AG09309 (cell line): ENCODE measurements around the gene AP2B1.

Experiments used
- DNase-seq: peaks from one replicate; pipeline ENCODE4 v3.0.0-alpha.2; 2010; ENCODE audit warnings: low read depth
- H3K4me3 ChIP-seq: 2 replicates; pipeline ENCODE4 v1.5.1; 2011; ENCODE audit warnings: mild to moderate bottlenecking, low read depth, low read length, moderate library complexity; ENCODE audit not compliant: control insufficient read depth
- TF ChIP-seq, protein P1 (sequence below): IDR thresholded peaks from 2 replicates; pipeline ENCODE4 v1.5.1; 2011; ENCODE audit warnings: mild to moderate bottlenecking, low read depth, low read length, inconsistent platforms; ENCODE audit not compliant: insufficient read depth, control insufficient read depth; ENCODE audit errors: missing control alignments

The AP2B1 gene

DNA sequence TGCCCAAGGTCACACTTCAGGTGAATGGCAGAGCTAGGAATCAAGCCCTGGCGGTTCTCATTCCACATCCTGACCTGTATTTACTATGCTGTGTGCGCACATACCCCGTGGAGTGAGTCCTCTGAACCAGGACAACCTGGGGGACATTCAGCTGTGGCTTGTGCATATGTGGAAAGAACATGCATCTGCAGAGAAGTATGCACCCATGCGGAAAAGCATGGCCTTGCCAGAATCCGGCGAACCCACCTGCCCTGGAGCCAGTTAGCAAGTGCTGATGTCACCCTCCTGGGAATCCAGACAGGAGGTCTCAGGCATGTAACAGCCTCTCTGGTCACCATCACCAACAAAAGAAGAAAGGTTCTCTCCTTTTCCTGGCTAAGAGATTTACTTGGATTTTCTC lies 146.2 kb downstream of the AP2B1 start:
- DNase-seq = no peak
- no peak overlapping the region for H3K4me3 ChIP-seq
- TF ChIP-seq, protein P1, sequence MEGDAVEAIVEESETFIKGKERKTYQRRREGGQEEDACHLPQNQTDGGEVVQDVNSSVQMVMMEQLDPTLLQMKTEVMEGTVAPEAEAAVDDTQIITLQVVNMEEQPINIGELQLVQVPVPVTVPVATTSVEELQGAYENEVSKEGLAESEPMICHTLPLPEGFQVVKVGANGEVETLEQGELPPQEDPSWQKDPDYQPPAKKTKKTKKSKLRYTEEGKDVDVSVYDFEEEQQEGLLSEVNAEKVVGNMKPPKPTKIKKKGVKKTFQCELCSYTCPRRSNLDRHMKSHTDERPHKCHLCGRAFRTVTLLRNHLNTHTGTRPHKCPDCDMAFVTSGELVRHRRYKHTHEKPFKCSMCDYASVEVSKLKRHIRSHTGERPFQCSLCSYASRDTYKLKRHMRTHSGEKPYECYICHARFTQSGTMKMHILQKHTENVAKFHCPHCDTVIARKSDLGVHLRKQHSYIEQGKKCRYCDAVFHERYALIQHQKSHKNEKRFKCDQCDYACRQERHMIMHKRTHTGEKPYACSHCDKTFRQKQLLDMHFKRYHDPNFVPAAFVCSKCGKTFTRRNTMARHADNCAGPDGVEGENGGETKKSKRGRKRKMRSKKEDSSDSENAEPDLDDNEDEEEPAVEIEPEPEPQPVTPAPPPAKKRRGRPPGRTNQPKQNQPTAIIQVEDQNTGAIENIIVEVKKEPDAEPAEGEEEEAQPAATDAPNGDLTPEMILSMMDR = no peak

- no peak for DNase-seq
- TF ChIP-seq, protein P1 = no peak
- H3K4me3 ChIP-seq = no peak overlapping the region
Measured at GRCh38 chr17:35734396-35734795, 147.3 kb downstream of the AP2B1 start.

- DNase-seq = no peak
- no peak overlapping the region for H3K4me3 ChIP-seq
- TF ChIP-seq, protein P1 = no peak
Measured at GRCh38 chr17:35735036-35735805, 148.1 kb downstream of the AP2B1 start.

GRCh38 chr17:35736236-35736635 lies 149.1 kb downstream of the AP2B1 start:
- TF ChIP-seq, protein P1 = no peak
- no peak overlapping the region for H3K4me3 ChIP-seq
- DNase-seq = no peak

DNA sequence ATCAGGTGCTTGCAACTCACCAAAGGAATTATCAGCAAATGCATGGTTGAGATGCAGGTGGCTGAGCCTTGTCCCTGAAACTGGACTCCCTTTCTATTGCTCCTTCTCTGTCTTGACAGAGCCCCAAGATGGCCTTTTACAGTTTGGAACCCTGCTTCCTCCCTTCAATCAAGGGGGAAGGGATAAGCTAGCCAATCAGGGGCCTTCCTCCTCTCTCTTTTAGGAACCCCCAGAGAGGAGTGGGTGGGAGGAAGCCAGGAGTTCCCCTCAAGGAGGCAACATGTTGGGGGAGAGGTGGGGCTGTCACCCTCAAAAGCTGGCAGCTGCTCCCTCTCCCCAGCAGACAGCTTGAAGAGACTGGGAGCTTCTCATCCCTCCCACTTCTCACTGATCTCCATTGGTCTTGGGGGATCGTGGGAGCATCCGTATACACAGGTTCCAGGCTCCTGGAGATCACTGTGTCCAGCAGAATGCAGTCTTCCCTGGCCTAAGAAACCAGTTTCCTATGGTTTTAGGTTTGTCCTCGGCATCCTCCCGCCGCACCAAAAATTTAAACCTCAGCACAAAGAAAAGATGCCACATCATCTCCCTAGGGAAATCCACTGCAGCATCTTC lies 151.5 kb downstream of the AP2B1 start:
- TF ChIP-seq, protein P1 = no peak
- H3K4me3 ChIP-seq = no peak overlapping the region
- no peak for DNase-seq

- H3K4me3 ChIP-seq = no peak overlapping the region
- no peak for DNase-seq
- TF ChIP-seq, protein P1 = no peak
Measured at GRCh38 chr17:35740216-35740615, 153.1 kb downstream of the AP2B1 start.
